HG03097 (cell line): Measurements from ENCODE around the gene BORCS8.
A peak's percentile ranks its signal among the peaks of the same experiment; 100 is the strongest.
"Not testable (repeated sequence)": the region's sequence is repeated elsewhere in the genome, so short reads cannot be mapped to it uniquely, and the experiment has no call there.

Experiments used
- ATAC-seq: cut with Tn5 transposase; IDR thresholded peaks from one replicate; pipeline ENCODE4 v1.9.1; 2021; ENCODE audit not compliant: unreplicated experiment, low FRiP score

BORCS8 gene

GRCh38 chr19:19185853-19186740 lies 5.9 kb downstream of the BORCS8 start:
- no peak for ATAC-seq

DNA sequence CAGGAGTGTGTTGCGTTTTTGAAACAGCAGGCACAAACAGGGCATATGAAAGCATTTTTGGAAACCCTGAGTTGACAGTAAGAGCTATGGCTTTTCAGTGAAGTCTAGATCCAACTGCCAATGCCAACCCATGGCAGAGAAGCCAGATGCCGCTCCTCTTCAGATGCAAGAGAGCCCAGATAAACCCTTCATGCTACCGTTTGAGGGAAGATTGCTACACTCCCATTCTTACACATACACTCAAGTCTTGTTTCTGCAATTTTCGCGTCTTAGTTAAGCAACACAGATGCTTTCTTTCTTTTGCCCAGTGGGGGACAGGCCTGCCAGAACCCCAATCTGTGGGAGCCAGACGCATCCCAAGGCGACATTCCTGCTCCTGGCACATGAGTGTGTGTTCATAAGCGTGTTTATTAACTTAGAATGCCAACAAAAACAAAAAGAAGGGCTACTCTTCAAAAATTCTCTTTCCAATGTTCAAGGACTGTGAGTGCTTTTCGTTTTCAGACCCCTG lies 10.4 kb downstream of the BORCS8 start:
- no peak for ATAC-seq

- ATAC-seq, result no peak
These were observed 12.2 kb downstream of the BORCS8 start for GRCh38 chr19:19179548-19180441.

GRCh38 chr19:19176950-19177349 lies 15.0 kb downstream of the BORCS8 start:
- ATAC-seq, result no peak

DNA sequence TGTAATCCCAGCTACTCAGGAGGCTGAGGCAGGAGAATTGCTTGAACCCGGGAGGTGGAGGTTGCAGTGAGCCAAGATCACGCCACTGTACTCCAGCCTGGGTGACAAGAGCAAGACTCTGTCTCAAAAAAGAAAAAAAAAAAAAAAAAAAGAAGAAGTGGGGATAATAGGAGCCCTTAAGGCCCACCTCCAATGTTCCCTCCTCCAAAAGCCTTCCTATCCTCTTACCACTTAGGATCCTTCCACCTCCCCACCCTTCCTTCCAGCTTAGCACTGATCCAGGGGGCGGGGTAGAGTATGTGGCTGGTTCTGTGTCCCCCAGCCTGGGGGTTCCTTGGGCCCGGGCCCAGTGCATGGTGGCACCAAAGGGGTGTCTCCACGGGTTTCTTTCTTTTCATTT lies 18.7 kb downstream of the BORCS8 start:
- not testable (repeated sequence) for ATAC-seq

- no peak for ATAC-seq
These were observed 20.0 kb downstream of the BORCS8 start for GRCh38 chr19:19171821-19172532.

- no peak for ATAC-seq
These were observed 20.9 kb downstream of the BORCS8 start for GRCh38 chr19:19170873-19171672.

DNA sequence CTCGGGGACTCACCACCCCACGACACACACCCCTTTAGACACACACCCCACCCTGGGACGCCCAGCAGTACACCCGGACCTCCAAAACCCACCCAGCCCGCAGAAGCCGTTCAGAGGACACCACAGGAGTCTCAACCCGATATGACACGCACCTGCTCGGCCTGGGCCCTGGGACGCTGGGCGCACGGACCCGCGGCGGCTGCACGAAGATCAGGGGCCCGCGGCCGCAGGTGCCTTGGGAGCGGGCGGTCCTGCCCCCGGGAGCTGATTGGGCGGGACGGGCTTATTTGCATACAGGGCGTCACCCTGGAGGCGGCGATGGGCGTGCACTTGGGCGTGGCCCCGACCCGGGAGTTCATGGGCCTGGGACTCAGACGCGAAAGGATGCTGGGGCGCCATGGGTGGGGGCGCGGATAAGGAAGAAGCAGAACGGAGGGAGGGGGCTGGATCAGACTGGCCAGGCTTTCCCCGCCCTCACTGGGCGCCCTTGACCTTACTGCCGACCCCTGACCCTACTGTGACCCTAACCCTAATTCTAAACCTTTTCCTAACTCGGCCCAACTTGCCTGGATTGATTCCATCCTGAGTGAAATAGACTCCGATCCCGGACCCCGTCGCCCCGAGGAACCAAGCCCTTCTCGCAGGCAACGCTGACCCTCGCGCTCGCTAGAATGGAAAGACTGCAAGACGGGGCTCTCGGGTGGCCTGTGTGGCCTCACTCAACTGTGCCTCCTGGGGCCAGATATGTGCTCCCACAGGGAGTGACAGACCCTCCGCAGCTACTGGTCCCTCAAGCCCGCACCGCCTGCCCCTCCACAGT lies 21.7 kb downstream of the BORCS8 start, which contains the start of gene MEF2B:
Gene MEF2B (minus strand): TSS at position 211 of the 820 bp plus-strand sequence. CDS start 19,528 bp downstream, outside the sequence.
- ATAC-seq, result peak; percentile 62

- ATAC-seq, result peak; percentile 12
These were observed 22.5 kb downstream of the BORCS8 start for GRCh38 chr19:19169236-19170052.

- ATAC-seq, result no peak
These were observed 24.3 kb downstream of the BORCS8 start for GRCh38 chr19:19167612-19168011.

GRCh38 chr19:19165396-19165795 lies 26.6 kb downstream of the BORCS8 start:
- ATAC-seq, result no peak

DNA sequence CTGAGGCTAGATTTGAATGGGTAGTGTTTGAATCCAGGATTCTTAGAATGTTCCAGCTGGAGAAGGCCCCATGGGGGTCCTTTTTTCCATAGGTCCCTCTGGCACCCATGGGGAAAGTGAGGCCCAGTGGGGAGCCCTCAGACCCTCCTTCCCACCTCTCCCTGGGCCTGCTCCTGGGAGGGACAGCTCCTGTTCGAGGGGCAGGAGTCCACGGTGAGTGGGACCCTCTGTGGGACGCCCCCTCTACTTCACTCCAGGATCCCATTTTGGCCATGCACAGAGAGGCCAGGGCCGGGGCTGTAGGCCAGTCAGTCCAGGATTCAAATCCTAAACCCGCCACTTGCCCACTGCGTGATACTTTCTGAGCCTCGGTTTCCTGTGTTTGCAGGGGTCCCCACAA lies 29.5 kb downstream of the BORCS8 start:
- ATAC-seq, result no peak

DNA sequence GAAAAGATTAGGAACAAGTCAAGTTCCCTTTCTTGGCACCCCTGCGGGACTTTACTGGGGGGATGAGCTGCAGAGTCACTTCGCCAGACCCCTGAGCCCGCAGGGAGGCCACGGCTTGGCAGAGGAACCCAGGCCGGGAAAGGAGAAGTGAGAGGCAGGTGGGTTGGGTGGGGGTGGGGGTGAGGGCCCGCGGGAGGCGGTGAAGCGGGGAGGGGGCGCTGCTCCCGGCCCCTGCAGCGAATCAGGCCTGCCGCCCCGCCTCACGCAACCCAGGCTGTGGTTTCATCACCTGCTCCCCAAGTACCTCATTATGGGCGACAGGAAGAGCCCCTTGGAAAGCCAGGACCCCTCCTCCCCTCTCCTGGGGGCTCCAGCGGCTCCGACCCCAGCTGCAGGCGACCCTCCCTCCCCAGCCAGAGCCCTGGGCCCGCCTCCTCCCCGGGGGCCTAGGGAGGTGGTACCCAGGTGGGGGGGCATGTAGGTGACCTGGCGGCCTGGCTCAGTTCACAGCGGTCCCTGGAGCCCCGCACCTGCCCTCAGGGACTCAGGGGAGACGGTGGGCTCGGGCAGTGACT lies 31.4 kb downstream of the BORCS8 start:
- ATAC-seq, result no peak

- no peak for ATAC-seq
These were observed 32.4 kb downstream of the BORCS8 start for GRCh38 chr19:19159534-19159933.

GRCh38 chr19:19157808-19158207 lies 34.1 kb downstream of the BORCS8 start:
- no peak for ATAC-seq

DNA sequence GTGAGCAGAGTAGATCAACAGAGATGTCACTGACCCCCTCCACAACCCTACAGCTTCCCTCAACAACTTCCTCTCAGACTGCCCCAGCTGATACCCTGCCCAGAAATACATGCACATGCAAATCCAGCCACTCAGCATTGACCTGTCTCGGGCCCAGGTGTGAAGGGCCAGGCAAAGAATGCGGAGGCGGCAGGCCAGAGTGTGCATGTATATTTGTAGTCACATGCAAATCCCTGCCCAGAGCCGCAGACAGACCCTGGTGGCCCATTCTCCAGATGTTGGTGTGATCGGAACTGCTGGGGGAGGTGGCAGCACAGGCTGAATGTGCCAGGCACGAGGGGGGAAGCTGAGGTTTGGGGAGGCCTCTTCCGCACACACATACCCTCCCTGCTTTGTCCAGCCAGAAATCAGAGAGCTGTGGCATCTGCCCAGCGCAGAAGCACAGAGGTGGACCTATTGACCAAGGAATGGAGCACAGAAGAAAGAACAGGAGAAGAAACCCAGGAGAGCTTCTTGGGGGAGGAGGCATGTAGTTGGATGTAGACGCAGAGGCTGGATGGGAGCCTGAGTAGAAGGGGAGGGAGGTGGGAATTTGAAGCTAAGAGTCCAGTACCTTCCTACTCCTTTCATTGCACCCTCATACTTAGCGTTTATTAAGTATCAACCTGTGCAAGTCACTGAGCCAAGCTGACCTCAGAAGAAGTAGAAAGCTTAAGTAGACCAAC lies 36.3 kb downstream of the BORCS8 start:
- ATAC-seq, result no peak
